Endothelial cell of umbilical vein (primary cell): Measurements from ENCODE around the gene RAD51C. TPM values are rescaled to one million over a fixed set of nuclear protein-coding genes. Genes with fewer than 3 reads are reported as not detected.

ENCODE experiments used
- BruUV-seq: library from RNA; stranded (reverse); fragments of 400-500 nt; replicated peaks from 2 replicates; lab custom pipeline; 2021; lab: Mats Ljungman, UMichigan
- CTCF ChIA-PET: fragments of 300-600, 350-600 bp; sonication (Branson Sonifier 250); formaldehyde crosslinking; loops from one replicate; lab custom pipeline; 2021; ENCODE audit warnings: antibody characterized with exemption, inconsistent platforms; lab: Charles Lee
- POLR2A ChIA-PET: fragments of 300-600, 350-600 bp; sonication (Branson Sonifier 250); formaldehyde crosslinking; loops from one replicate; lab custom pipeline; 2021; ENCODE audit warnings: antibody characterized with exemption, inconsistent platforms; lab: Charles Lee
- DNase-seq: peaks from one replicate; pipeline ENCODE4 v3.0.0-alpha.2; 2011; ENCODE audit warnings: low read depth, low spot score
- FAIRE-seq: peaks from 2 replicates; lab custom pipeline; 2011; peaks lifted over from hg19 to GRCh38; lab: Jason Lieb, UNC
- H2AFZ ChIP-seq: 2 replicates; pipeline ENCODE4 v1.6.0; 2012; ENCODE audit warnings: low read depth, low read length, control low read depth, inconsistent platforms
- H3K27ac ChIP-seq: 2 replicates; pipeline ENCODE4 v1.5.1; 2011; ENCODE audit warnings: low read depth, mild to moderate bottlenecking, control low read depth, low read length, moderate library complexity; ENCODE audit not compliant: insufficient read depth
- H3K27me3 ChIP-seq, 2 experiments: 2 replicates each; pipeline versions ENCODE4 v1.6.0 to v1.6.1; 2011; ENCODE audit warnings: low read length in 2 of 2, mixed read lengths in 1 of 2; ENCODE audit not compliant: control insufficient read depth in 2 of 2, insufficient read depth in 2 of 2
- H3K36me3 ChIP-seq, 2 experiments: 2 replicates in 1 of 2; 3 replicates in 1 of 2; pipeline ENCODE4 v1.5.1; 2011; ENCODE audit warnings: low read length in 2 of 2, mild to moderate bottlenecking in 1 of 2, moderate library complexity in 1 of 2; ENCODE audit not compliant: control insufficient read depth in 2 of 2, insufficient read depth in 2 of 2; ENCODE audit errors: extremely low read depth in 1 of 2
- H3K4me1 ChIP-seq: 3 replicates; pipeline ENCODE4 v1.5.1; 2011; ENCODE audit warnings: mild to moderate bottlenecking, low read length; ENCODE audit not compliant: control insufficient read depth, insufficient read depth; ENCODE audit errors: extremely low read depth
- H3K4me2 ChIP-seq: 2 replicates; pipeline ENCODE4 v1.6.1; 2011; ENCODE audit warnings: low read length, control low read depth, mixed read lengths; ENCODE audit not compliant: insufficient read depth
- H3K4me3 ChIP-seq, 3 experiments: fragments of 200-600 bp in 1 of 3; sonication (generic), shearing (Covaris generic) in 1 of 3; replicated peaks in 1 of 3; 2 replicates each; pipeline ENCODE4 v1.5.1; 2011 to 2016; ENCODE audit warnings: control low read depth in 3 of 3, low read length in 3 of 3, mild to moderate bottlenecking in 2 of 3, inconsistent platforms in 1 of 3, low read depth in 1 of 3, moderate library complexity in 1 of 3; ENCODE audit not compliant: insufficient read depth in 1 of 3
- H3K79me2 ChIP-seq: 2 replicates; pipeline ENCODE4 v1.6.0; 2012; ENCODE audit warnings: low read length, inconsistent platforms; ENCODE audit not compliant: control insufficient read depth, insufficient read depth
- H3K9ac ChIP-seq: replicated peaks from 2 replicates; pipeline ENCODE3; 2011; ENCODE audit warnings: low read length, control low read depth; ENCODE audit not compliant: insufficient read depth; ENCODE audit errors: extremely low read depth
- H3K9me1 ChIP-seq: replicated peaks from 3 replicates; pipeline ENCODE4 v1.6.0; 2011; ENCODE audit warnings: mild to moderate bottlenecking, low read length; ENCODE audit not compliant: control insufficient read depth, insufficient read depth; ENCODE audit errors: extremely low read depth
- H3K9me3 ChIP-seq: replicated peaks from 2 replicates; pipeline ENCODE4 v1.5.1; 2012; ENCODE audit warnings: low read length, inconsistent platforms; ENCODE audit not compliant: control insufficient read depth, insufficient read depth
- H4K20me1 ChIP-seq: replicated peaks from 2 replicates; pipeline ENCODE3; 2011; ENCODE audit warnings: mild to moderate bottlenecking, low read length; ENCODE audit not compliant: control insufficient read depth, insufficient read depth; ENCODE audit errors: extremely low read depth
- CTCF ChIP-seq, 2 donors: IDR thresholded peaks; 1 replicate in 1 of 2; 2 replicates in 1 of 2; pipeline ENCODE4 v1.5.1; 2011; ENCODE audit warnings: low read length in 2 of 2, mild to moderate bottlenecking in 2 of 2, moderate library complexity in 2 of 2, control low read depth in 1 of 2, inconsistent platforms in 1 of 2, low read depth in 1 of 2; ENCODE audit not compliant: insufficient read depth in 1 of 2; ENCODE audit errors: extremely low read depth in 1 of 2
- EZH2 ChIP-seq: IDR thresholded peaks from 2 replicates; pipeline ENCODE4 v1.6.1; 2012; ENCODE audit warnings: borderline replicate concordance, low read depth, mild to moderate bottlenecking, moderate library complexity, low read length, inconsistent platforms; ENCODE audit not compliant: severe bottlenecking
- FOS ChIP-seq: IDR thresholded peaks from 2 replicates; pipeline ENCODE4 v1.6.1; 2011; ENCODE audit warnings: mild to moderate bottlenecking, low read length, moderate library complexity, borderline replicate concordance; ENCODE audit not compliant: insufficient read depth
- GATA2 ChIP-seq: IDR thresholded peaks from 2 replicates; pipeline ENCODE4 v1.7.0; 2011; ENCODE audit warnings: low read depth, mild to moderate bottlenecking, moderate library complexity, mixed read lengths, low read length; ENCODE audit not compliant: insufficient read length, insufficient read depth
- JUN ChIP-seq: IDR thresholded peaks from 2 replicates; pipeline ENCODE4 v1.6.1; 2011; ENCODE audit warnings: borderline replicate concordance, low read depth; ENCODE audit not compliant: insufficient read length, insufficient read depth
- MAX ChIP-seq: IDR thresholded peaks from 2 replicates; pipeline ENCODE4 v1.6.1; 2011; ENCODE audit not compliant: insufficient read depth, insufficient read length
- MYC ChIP-seq: IDR thresholded peaks from one replicate; pipeline ENCODE4 v1.6.1; 2011; ENCODE audit warnings: mild to moderate bottlenecking, low read depth, low read length
- POLR2A ChIP-seq: IDR thresholded peaks from 2 replicates; pipeline ENCODE4 v1.6.1; 2012; ENCODE audit warnings: low read depth, mild to moderate bottlenecking, control low read depth, low read length
- POLR2AphosphoS5 ChIP-seq: IDR thresholded peaks from 2 replicates; pipeline ENCODE4 v1.6.1; 2012; ENCODE audit warnings: low read depth, mild to moderate bottlenecking, control low read depth, low read length, moderate library complexity; ENCODE audit not compliant: insufficient read depth
- dilution Hi-C: fragments of 300-500 bp; cut with MboI; formaldehyde crosslinking; loops from one replicate; pipeline ENCODE4 v1.15.0; 2019; ENCODE audit warnings: low sequenced_read_pairs; ENCODE audit not compliant: extremely low pct_ligation_motif_present
- intact Hi-C: fragments of 100-400 bp; cut with micrococcal nuclease; formaldehyde crosslinking; loops from one replicate; pipeline ENCODE4 v1.10.0; 2022
- polyA plus RNA-seq, 4 experiments: library from polyadenylated mRNA; depleted of rRNA in 3 of 4; stranded (reverse) in 3 of 4; unstranded in 1 of 4; fragments of >200 nt; gene quantifications; 2 replicates each; pipeline versions ENCODE4 v1.2.1 to v1.2.3, GENCODE V29; 2011 to 2012; ENCODE audit warnings: missing spikeins in 1 of 4
- total RNA-seq: library from RNA; stranded (reverse); gene quantifications from 2 replicates; pipeline ENCODE4 v1.2.3, GENCODE V29; 2021

The RAD51C gene
- total and polyA plus RNA-seq, 2 donors (not counting 3 experiments of a cell fraction or from before 2014, with no cell fraction given), result 24.8 to 38.9 TPM

- Histone ChIP-seq H3K79me2 (peaks cover 22% of the 10 kb centered on the region), H3K27ac (no peak overlapping the region), H2AFZ (no peak overlapping the region), H3K36me3 (no peaks in the 10 kb centered on the region), H3K4me1 (peaks cover 14% of the 10 kb centered on the region), H3K4me2 (peak overlapping the region; percentile 56), H3K9me1 (no peaks in the 10 kb centered on the region), H3K27me3 (no peaks in the 10 kb centered on the region), H3K9ac (peak overlapping the region; percentile 61), H3K4me3 (peak overlapping the region; percentile 8 to 69 (median 65)), H4K20me1 (no peaks in the 10 kb centered on the region), H3K9me3 (no peaks in the 10 kb centered on the region)
- TF ChIP-seq CTCF (IDR thresholded peaks at IDR 0.05; ENCODE audit: extremely low read depth in 1 of 2, insufficient read depth in 1 of 2, low read depth in 1 of 2, low read length in 2 of 2) (no peak), GATA2 (no peak), POLR2AphosphoS5 (no peak), MAX (no peak), FOS (no peak), EZH2 (no peak), MYC (no peak), JUN (no peak), POLR2A (no peak)
- ChIA-PET CTCF (interaction anchor here (1.6 to 1.9 kb wide), 2 partner anchors 10 to 18 kb away, joined by 7 to 8 read pairs; no protein-coding TSS in a partner anchor), POLR2A (interaction anchor here (0.8 to 3.0 kb wide), 4 partner anchors 8 to 62 kb away, joined by 3 to 21 read pairs (median 4); no protein-coding TSS in a partner anchor)
- dilution Hi-C loops, result no loop called here
- DNase-seq (no peak), FAIRE-seq (no peak)
- BruUV-seq, result no TSS peak
- intact Hi-C loops, result loop anchor here (2.0 kb wide), 1 partner anchor 34 kb away; no protein-coding TSS in a partner anchor
Measured at GRCh38 chr17:58693208-58693607, 806 bp downstream of the RAD51C start.
